ENCODE measurements around the gene DDB1. TPM values are rescaled to one million over a fixed set of nuclear protein-coding genes. Genes with fewer than 3 reads are reported as not detected.

Gene DDB1
- total and polyA plus RNA-seq, 5 experiments from 2014 or later = 105 to 184 (median 125) TPM

- Mint-ChIP-seq H3K27me3 (peaks cover 0 to 18% (median 4%) of the 10 kb centered on the region in 5 donors), H3K4me1 (peaks cover 0 to 2% (median 0%) of the 10 kb centered on the region in 4 donors), H3K27ac (peak overlapping the region in 2 of 10 donors; percentile 42 to 65), H3K4me3 (no peak overlapping the region), H3K9me3 (peaks cover 0 to 9% (median 0%) of the 10 kb centered on the region in 9 donors), H3K36me3 (no peaks in the 10 kb centered on the region)
- DNase-seq (no peak), ATAC-seq (no peak)
- POLR2A ChIA-PET = no interaction called here
These were observed 45.4 kb downstream of the DDB1 start for GRCh38 chr11:61287338-61287977.

DNA sequence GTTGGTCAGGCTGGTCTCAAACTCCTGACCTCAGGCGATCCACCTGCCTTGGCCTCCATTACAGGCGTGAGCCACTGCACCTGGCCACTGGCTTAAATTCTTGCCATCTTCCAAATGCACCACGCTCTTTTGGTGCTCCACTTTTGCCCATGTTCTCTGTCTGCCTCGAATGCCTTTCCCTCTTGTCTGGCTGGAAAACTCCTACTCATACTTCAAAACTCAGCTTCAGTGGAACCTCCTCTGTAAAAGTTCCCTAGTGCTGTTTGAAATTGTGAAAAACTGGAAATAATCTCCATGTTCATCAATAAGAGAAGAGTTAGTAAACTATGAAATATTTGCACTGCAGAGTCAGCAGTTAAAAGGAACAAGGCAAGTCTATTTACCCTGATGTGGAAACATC lies 49.3 kb downstream of the DDB1 start:
- no peak overlapping the region for H3K27ac Mint-ChIP-seq
- no peaks in the 10 kb centered on the region for H3K36me3 Mint-ChIP-seq
- no peak overlapping the region for H3K4me3 Mint-ChIP-seq
- POLR2A ChIA-PET = no interaction called here
- H3K9me3 Mint-ChIP-seq = peaks cover 0 to 9% (median 0%) of the 10 kb centered on the region in 9 donors
- DNase-seq (no peak), ATAC-seq (no peak)
- H3K27me3 Mint-ChIP-seq = no peaks in the 10 kb centered on the region
- H3K4me1 Mint-ChIP-seq = peaks cover 0 to 1% (median 0%) of the 10 kb centered on the region in 4 donors

GRCh38 chr11:61281581-61282250 lies 51.2 kb downstream of the DDB1 start:
- peaks cover 0 to 2% (median 0%) of the 10 kb centered on the region in 5 donors for H3K27me3 Mint-ChIP-seq
- H3K4me1 Mint-ChIP-seq = peaks cover 0 to 5% (median 0%) of the 10 kb centered on the region in 4 donors
- peaks cover 0 to 9% (median 0%) of the 10 kb centered on the region in 9 donors for H3K9me3 Mint-ChIP-seq
- H3K27ac Mint-ChIP-seq = no peak overlapping the region
- H3K4me3 Mint-ChIP-seq = no peak overlapping the region
- ATAC-seq = no peak
- H3K36me3 Mint-ChIP-seq = no peaks in the 10 kb centered on the region
- POLR2A ChIA-PET = no interaction called here
- DNase-seq = peak in 2 of 10 donors; percentile 13 to 16

- H3K4me1 Mint-ChIP-seq = peaks cover 0 to 5% (median 0%) of the 10 kb centered on the region in 4 donors
- POLR2A ChIA-PET = no interaction called here
- DNase-seq (no peak), ATAC-seq (no peak)
- H3K36me3 Mint-ChIP-seq = no peaks in the 10 kb centered on the region
- peak overlapping the region in 2 of 10 donors; percentile 35 to 70 for H3K27ac Mint-ChIP-seq
- peaks cover 0 to 2% (median 0%) of the 10 kb centered on the region in 5 donors for H3K27me3 Mint-ChIP-seq
- peaks cover 0 to 9% (median 0%) of the 10 kb centered on the region in 9 donors for H3K9me3 Mint-ChIP-seq
- H3K4me3 Mint-ChIP-seq = no peak overlapping the region
These were observed 51.9 kb downstream of the DDB1 start for GRCh38 chr11:61280883-61281580.

- peak overlapping the region in 1 of 10 donors; percentile 21 for H3K27ac Mint-ChIP-seq
- ATAC-seq = no peak
- no peak overlapping the region for H3K4me3 Mint-ChIP-seq
- peaks cover 0 to 5% (median 0%) of the 10 kb centered on the region in 4 donors for H3K4me1 Mint-ChIP-seq
- H3K27me3 Mint-ChIP-seq = peaks cover 0 to 2% (median 0%) of the 10 kb centered on the region in 5 donors
- no peaks in the 10 kb centered on the region for H3K36me3 Mint-ChIP-seq
- H3K9me3 Mint-ChIP-seq = peaks cover 0 to 9% (median 0%) of the 10 kb centered on the region in 9 donors
- DNase-seq = no peak
- POLR2A ChIA-PET = no interaction called here
These were observed 52.8 kb downstream of the DDB1 start for GRCh38 chr11:61279934-61280659.

DNA sequence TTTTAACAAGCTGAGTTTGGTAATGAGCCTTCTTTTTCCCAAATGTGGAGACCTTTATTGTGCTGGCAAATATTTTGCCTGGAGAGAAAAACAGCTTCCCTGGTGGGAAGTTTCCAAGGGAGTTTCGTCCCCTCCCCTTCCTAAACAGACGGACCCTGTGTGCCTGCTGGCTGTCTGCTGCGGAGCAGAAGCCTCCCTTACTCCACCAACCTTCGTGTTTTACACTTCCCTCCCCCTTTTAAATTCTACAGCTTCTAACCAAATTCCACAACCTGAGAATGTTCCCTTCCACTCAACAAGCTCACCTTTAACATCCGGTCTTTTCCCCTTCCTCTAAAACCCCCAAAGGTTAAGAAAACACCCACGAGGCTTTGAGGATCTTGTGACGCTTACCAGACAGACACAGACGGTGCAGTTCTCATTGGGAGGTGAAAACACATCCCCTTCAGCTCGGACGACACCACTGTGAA lies 54.9 kb downstream of the DDB1 start:
- H3K4me3 Mint-ChIP-seq = no peak overlapping the region
- DNase-seq = no peak
- POLR2A ChIA-PET = no interaction called here
- no peak overlapping the region for H3K27ac Mint-ChIP-seq
- ATAC-seq = no peak
- H3K9me3 Mint-ChIP-seq = no peaks in the 10 kb centered on the region
- peaks cover 0 to 5% (median 0%) of the 10 kb centered on the region in 4 donors for H3K4me1 Mint-ChIP-seq
- no peaks in the 10 kb centered on the region for H3K36me3 Mint-ChIP-seq
- peaks cover 0 to 2% (median 0%) of the 10 kb centered on the region in 5 donors for H3K27me3 Mint-ChIP-seq

DNA sequence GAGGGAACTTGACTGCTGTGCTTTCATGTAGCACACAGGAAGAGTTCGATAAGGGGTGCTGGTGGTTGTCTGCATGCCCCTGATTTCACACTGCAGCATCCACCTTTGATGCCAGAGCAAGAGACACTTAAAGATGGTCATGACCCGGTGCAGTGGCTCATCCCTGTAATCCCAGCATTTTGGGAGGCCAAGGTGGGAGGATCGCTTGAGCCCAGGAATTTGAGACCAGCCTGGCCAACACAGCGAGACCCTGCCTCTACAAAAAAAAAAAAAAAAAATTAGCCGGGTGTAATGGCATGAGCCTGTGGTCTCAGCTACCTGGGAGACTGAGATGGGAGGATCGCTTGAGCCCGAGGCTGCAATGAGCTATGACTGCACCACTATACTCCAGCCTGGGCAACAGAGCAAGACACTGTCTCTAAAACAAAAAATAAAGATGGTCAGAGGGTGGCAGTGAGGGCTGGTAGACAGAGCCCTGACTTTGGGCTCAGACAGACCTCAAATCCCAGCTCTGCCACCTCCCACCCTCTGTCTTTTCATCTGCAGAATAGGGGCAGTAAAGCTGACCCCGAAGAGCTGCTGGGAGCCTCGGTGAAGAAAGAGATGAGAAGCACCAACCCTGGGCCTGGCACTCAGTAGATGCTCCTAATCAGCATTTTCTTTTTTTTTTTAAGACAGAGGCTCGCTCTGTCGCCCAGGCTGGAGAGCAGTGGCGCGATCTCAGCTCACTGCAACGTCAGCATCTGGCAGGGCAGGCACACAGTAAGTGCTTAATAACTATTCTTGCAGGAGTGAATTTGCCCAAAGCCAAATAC lies 55.5 kb downstream of the DDB1 start:
- POLR2A ChIA-PET = no interaction called here
- H3K9me3 Mint-ChIP-seq = no peaks in the 10 kb centered on the region
- no peak overlapping the region for H3K4me3 Mint-ChIP-seq

DNA sequence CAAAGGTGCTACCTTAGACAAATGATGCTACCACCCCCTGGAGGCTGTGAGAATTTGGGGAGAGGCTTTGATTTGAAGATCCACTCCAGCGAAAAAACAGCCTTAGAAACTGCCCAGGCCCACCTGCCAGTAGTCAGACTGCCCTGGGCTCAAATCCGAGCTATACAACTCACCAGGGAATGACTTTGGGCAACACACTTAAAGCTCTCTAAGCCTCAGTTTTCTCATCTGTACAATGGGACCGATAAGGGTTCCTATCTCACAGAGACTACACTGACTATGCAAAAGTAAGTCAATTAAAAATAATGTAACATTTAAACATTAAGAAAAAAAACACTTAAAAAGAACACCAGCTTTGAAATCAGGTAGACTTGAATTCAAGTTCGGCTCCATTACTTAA lies 57.7 kb downstream of the DDB1 start:
- H3K9me3 Mint-ChIP-seq = no peaks in the 10 kb centered on the region
- POLR2A ChIA-PET = no interaction called here
- H3K36me3 Mint-ChIP-seq = no peaks in the 10 kb centered on the region
- no peak overlapping the region for H3K27ac Mint-ChIP-seq
- H3K4me1 Mint-ChIP-seq = peaks cover 0 to 4% (median 0%) of the 10 kb centered on the region in 4 donors
- H3K4me3 Mint-ChIP-seq = no peak overlapping the region
- ATAC-seq (no peak), DNase-seq (no peak)
- H3K27me3 Mint-ChIP-seq = peaks cover 0 to 2% (median 0%) of the 10 kb centered on the region in 5 donors

More for the DNA sequence above, 55.5 kb downstream of the DDB1 start:
- ATAC-seq = no peak
- H3K27ac Mint-ChIP-seq = no peak overlapping the region
- H3K36me3 Mint-ChIP-seq = no peaks in the 10 kb centered on the region
- no peak for DNase-seq
- H3K4me1 Mint-ChIP-seq = peaks cover 0 to 5% (median 0%) of the 10 kb centered on the region in 4 donors
- peaks cover 0 to 2% (median 0%) of the 10 kb centered on the region in 5 donors for H3K27me3 Mint-ChIP-seq

DNA sequence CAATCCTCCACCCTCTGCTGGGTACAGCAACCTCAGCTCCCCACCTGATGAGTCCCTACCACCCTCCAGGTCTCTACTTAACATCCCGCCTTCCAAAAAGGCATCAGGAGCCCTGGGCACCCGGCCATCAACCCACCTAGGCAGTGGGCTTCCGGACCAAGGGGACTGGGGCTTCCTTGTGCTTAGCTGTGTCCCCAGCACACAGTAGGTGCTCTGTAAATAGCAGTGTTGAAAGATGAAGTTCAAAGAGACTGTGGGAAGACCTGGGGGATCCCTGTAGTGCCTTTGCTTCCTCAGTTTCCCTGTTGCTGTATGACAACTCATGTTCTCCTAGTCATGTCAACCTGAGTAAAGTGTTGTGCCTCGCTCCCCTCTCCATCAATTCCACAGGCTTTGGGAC lies 58.8 kb downstream of the DDB1 start:
- DNase-seq (no peak), ATAC-seq (no peak)
- POLR2A ChIA-PET = no interaction called here
- H3K36me3 Mint-ChIP-seq = no peaks in the 10 kb centered on the region
- no peaks in the 10 kb centered on the region for H3K9me3 Mint-ChIP-seq
- peaks cover 0 to 2% (median 0%) of the 10 kb centered on the region in 5 donors for H3K27me3 Mint-ChIP-seq
- no peak overlapping the region for H3K4me3 Mint-ChIP-seq
- H3K27ac Mint-ChIP-seq = peak overlapping the region in 1 of 10 donors; percentile 37
- H3K4me1 Mint-ChIP-seq = peaks cover 0 to 4% (median 0%) of the 10 kb centered on the region in 4 donors

GRCh38 chr11:61273178-61274078 lies 59.5 kb downstream of the DDB1 start:
- POLR2A ChIA-PET = no interaction called here
- H3K4me1 Mint-ChIP-seq = peaks cover 0 to 4% (median 0%) of the 10 kb centered on the region in 4 donors
- no peak overlapping the region for H3K27ac Mint-ChIP-seq
- no peak for DNase-seq
- H3K27me3 Mint-ChIP-seq = peaks cover 0 to 2% (median 0%) of the 10 kb centered on the region in 5 donors
- no peak for ATAC-seq
- H3K36me3 Mint-ChIP-seq = no peaks in the 10 kb centered on the region
- H3K4me3 Mint-ChIP-seq = no peak overlapping the region
- H3K9me3 Mint-ChIP-seq = no peaks in the 10 kb centered on the region

- POLR2A ChIA-PET = no interaction called here
- Mint-ChIP-seq H3K9me3 (no peaks in the 10 kb centered on the region), H3K4me1 (no peaks in the 10 kb centered on the region), H3K27me3 (peaks cover 0 to 1% (median 0%) of the 10 kb centered on the region in 5 donors), H3K4me3 (no peak overlapping the region), H3K36me3 (no peaks in the 10 kb centered on the region), H3K27ac (no peak overlapping the region)
- no peak for ATAC-seq
- DNase-seq = no peak
These were observed 60.2 kb downstream of the DDB1 start for GRCh38 chr11:61272731-61273130.

Data from naive thymus-derived CD8-positive, alpha-beta T cell (primary cell).